Gastroesophageal sphincter (tissue), 4 donors: ENCODE results near the gene RFXAP. TPM values are rescaled to one million over a fixed set of nuclear protein-coding genes. Genes with fewer than 3 reads are reported as not detected.

ENCODE experiments used
- ATAC-seq: fragments of 150-250 bp; one replicate; pipeline ENCODE4 v1.9.1; 2016; ENCODE audit warnings: mild to moderate bottlenecking, moderate library complexity
- H3K27ac ChIP-seq, 4 donors: fragments of 200-600 bp; sonication (generic) in 3 of 4; 1 replicate in 3 of 4; 2 replicates in 1 of 4; pipeline ENCODE4 v1.5.1; 2016 to 2019
- H3K27me3 ChIP-seq: fragments of 200-600 bp; sonication (generic); one replicate; pipeline ENCODE4 v1.5.1; 2019
- H3K36me3 ChIP-seq, 2 donors: fragments of 200-600 bp; sonication (generic); one replicate each; pipeline ENCODE4 v1.5.1; 2019; ENCODE audit warnings: control low read depth in 1 of 2
- H3K4me1 ChIP-seq, 3 donors: fragments of 200-600 bp; sonication (generic); 1 replicate in 2 of 3; 2 replicates in 1 of 3; pipeline ENCODE4 v1.5.1; 2016 to 2019; ENCODE audit warnings: control low read depth in 2 of 3
- H3K4me3 ChIP-seq, 2 donors: fragments of 200-600 bp; sonication (generic); one replicate each; pipeline ENCODE4 v1.5.1; 2019; ENCODE audit warnings: mild to moderate bottlenecking in 1 of 2, moderate library complexity in 1 of 2
- H3K9me3 ChIP-seq, 3 donors: fragments of 200-600 bp; sonication (generic); one replicate each; pipeline ENCODE4 v1.5.1; 2017 to 2019; ENCODE audit warnings: control low read depth in 2 of 3
- CTCF ChIP-seq, 4 experiments: fragments of 200-600 bp in 2 of 4; fragments of 450-650 bp in 2 of 4; sonication (generic) in 1 of 4; IDR thresholded peaks; one replicate each; pipeline ENCODE4 v1.5.1; 2017 to 2019; ENCODE audit warnings: antibody characterized with exemption in 4 of 4, mild to moderate bottlenecking in 2 of 4, moderate library complexity in 2 of 4
- EP300 ChIP-seq: sonication (generic); formaldehyde crosslinking; IDR thresholded peaks from one replicate; pipeline ENCODE4 v1.6.1; 2017; ENCODE audit warnings: antibody characterized with exemption, mild to moderate bottlenecking
- POLR2A ChIP-seq, 2 donors: fragments of 450-650 bp; IDR thresholded peaks; one replicate each; pipeline ENCODE4 v1.6.1; 2017; ENCODE audit warnings: antibody characterized with exemption in 2 of 2, mild to moderate bottlenecking in 2 of 2, moderate library complexity in 1 of 2
- POLR2AphosphoS5 ChIP-seq: sonication (generic); formaldehyde crosslinking; IDR thresholded peaks from one replicate; pipeline ENCODE4 v1.6.1; 2017; ENCODE audit warnings: antibody characterized with exemption
- WGBS, 2 donors: methylation state at CpG; one replicate each; pipeline ENCODE4 v1.1.5; 2018; ENCODE audit warnings: low coverage in 1 of 2; 5-methylcytosine and 5-hydroxymethylcytosine counted together
- total RNA-seq, 4 donors: library from RNA; depleted of rRNA; stranded (reverse); fragments of >200 nt; gene quantifications; one replicate each; pipeline ENCODE4 v1.1.0, GENCODE V29; 2016

The RFXAP gene
- total RNA-seq, 4 donors from 2014 or later = 3.2 to 7.2 (median 3.8) TPM

GRCh38 chr13:36796052-36796451, 23.0 kb upstream of the RFXAP start:
- H3K9me3 ChIP-seq = no peaks in the 10 kb centered on the region
- H3K27ac ChIP-seq = no peak overlapping the region
- no peak for TF ChIP-seq POLR2AphosphoS5
- no peak for TF ChIP-seq POLR2A (IDR thresholded peaks at IDR 0.05)
- TF ChIP-seq EP300 = no peak
- TF ChIP-seq CTCF (IDR thresholded peaks at IDR 0.05) = no peak
- no peak for ATAC-seq
- no peaks in the 10 kb centered on the region for H3K27me3 ChIP-seq
- WGBS, 2 donors = 84 to 95% methylated on average over 3 of the region's 3 CpGs
- no peaks in the 10 kb centered on the region for H3K36me3 ChIP-seq
- H3K4me3 ChIP-seq = no peak overlapping the region
- no peaks in the 10 kb centered on the region for H3K4me1 ChIP-seq

- 41 to 51% methylated on average over 3 of the region's 3 CpGs for WGBS, 2 donors
- TF ChIP-seq CTCF (IDR thresholded peaks at IDR 0.05) (no peak), EP300 (no peak), POLR2AphosphoS5 (no peak), POLR2A (IDR thresholded peaks at IDR 0.05) (no peak)
- no peaks in the 10 kb centered on the region for H3K27me3 ChIP-seq
- no peaks in the 10 kb centered on the region for H3K4me1 ChIP-seq
- H3K27ac ChIP-seq = no peak overlapping the region
- H3K9me3 ChIP-seq = no peaks in the 10 kb centered on the region
- no peak for ATAC-seq
- no peaks in the 10 kb centered on the region for H3K36me3 ChIP-seq
- H3K4me3 ChIP-seq = no peak overlapping the region
These were observed 18.0 kb upstream of the RFXAP start for GRCh38 chr13:36801035-36801434.

GRCh38 chr13:36804588-36804987, 14.4 kb upstream of the RFXAP start:
- TF ChIP-seq EP300 (no peak), CTCF (IDR thresholded peaks at IDR 0.05) (no peak), POLR2A (IDR thresholded peaks at IDR 0.05) (no peak), POLR2AphosphoS5 (no peak)
- 73 to 81% methylated on average over 4 to 5 of the region's 6 CpGs for WGBS, 2 donors
- no peak overlapping the region for H3K4me3 ChIP-seq
- H3K27ac ChIP-seq = no peak overlapping the region
- H3K9me3 ChIP-seq = no peaks in the 10 kb centered on the region
- H3K36me3 ChIP-seq = no peaks in the 10 kb centered on the region
- H3K4me1 ChIP-seq = no peaks in the 10 kb centered on the region
- H3K27me3 ChIP-seq = no peaks in the 10 kb centered on the region
- no peak for ATAC-seq

- no peak overlapping the region for H3K4me3 ChIP-seq
- H3K4me1 ChIP-seq = no peaks in the 10 kb centered on the region
- TF ChIP-seq POLR2A (IDR thresholded peaks at IDR 0.05) (no peak), POLR2AphosphoS5 (no peak), EP300 (no peak), CTCF (IDR thresholded peaks at IDR 0.05) (no peak)
- 87 to 100% methylated on average over 2 of the region's 2 CpGs for WGBS, 2 donors
- no peaks in the 10 kb centered on the region for H3K9me3 ChIP-seq
- no peaks in the 10 kb centered on the region for H3K36me3 ChIP-seq
- no peak for ATAC-seq
- H3K27me3 ChIP-seq = no peaks in the 10 kb centered on the region
- H3K27ac ChIP-seq = no peak overlapping the region
These were observed 12.9 kb upstream of the RFXAP start for GRCh38 chr13:36806102-36806501.

GRCh38 chr13:36807616-36808015, 11.4 kb upstream of the RFXAP start:
- no peaks in the 10 kb centered on the region for H3K9me3 ChIP-seq
- 85 to 100% methylated on average over 2 of the region's 2 CpGs for WGBS, 2 donors

More at GRCh38 chr13:36807616-36808015, 11.4 kb upstream of the RFXAP start:
- Histone ChIP-seq H3K4me1 (no peaks in the 10 kb centered on the region), H3K27ac (no peak overlapping the region), H3K27me3 (no peaks in the 10 kb centered on the region), H3K36me3 (no peaks in the 10 kb centered on the region), H3K4me3 (no peak overlapping the region)
- no peak for TF ChIP-seq POLR2A (IDR thresholded peaks at IDR 0.05)
- TF ChIP-seq POLR2AphosphoS5 = no peak
- TF ChIP-seq EP300 = no peak
- TF ChIP-seq CTCF (IDR thresholded peaks at IDR 0.05) = no peak
- ATAC-seq = no peak
